Jurkat, Clone E6-1 (cell line): ENCODE data around the gene LPAR3. TPM values are rescaled to one million over a fixed set of nuclear protein-coding genes. Genes with fewer than 3 reads are reported as not detected.
A peak's percentile ranks its signal among the peaks of the same experiment; 100 is the strongest.

ENCODE experiments used
- DNase-seq: peaks from one replicate; pipeline ENCODE4 v3.0.0-alpha.2; 2011; ENCODE audit warnings: low read depth, low spot score
- H3K4me3 ChIP-seq: 2 replicates; pipeline ENCODE4 v1.5.1; 2011; ENCODE audit warnings: mild to moderate bottlenecking, low read length, control low read depth, moderate library complexity
- polyA plus RNA-seq: library from polyadenylated mRNA; unstranded; fragments of >200 nt; gene quantifications from one replicate; pipeline ENCODE4 v1.2.1, GENCODE V29; 2012; ENCODE audit warnings: missing spikeins; ENCODE audit not compliant: insufficient read length, insufficient read depth

LPAR3 gene
- not detected for polyA plus RNA-seq

GRCh38 chr1:84892705-84893618 is at the start of gene LPAR3:
Gene LPAR3, minus strand, starts transcription at chr1:84893206. Its CDS starts 27,086 bp downstream, at chr1:84866120.
- DNase-seq, result no peak
- H3K4me3 ChIP-seq, result no peak within 1 kb of the TSS

DNA sequence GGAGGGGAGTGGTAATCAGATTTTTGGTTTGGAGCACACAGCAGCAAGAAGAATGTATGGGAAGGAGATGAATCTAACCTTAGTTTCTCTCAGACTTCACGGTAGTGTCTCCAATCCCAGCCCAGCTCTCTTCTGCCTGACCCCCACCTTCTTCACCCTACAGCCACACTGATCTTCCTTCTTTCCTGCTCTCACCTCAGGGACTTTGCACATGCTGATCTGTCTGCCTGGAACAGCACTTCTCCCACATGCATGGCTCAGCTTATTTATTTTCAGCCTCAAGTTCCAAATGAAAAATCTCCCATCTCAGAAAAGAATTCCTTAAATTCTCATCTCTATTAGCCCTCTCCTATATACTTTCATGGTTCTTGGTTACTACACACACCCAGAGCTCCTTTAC is 48.8 kb upstream of the LPAR3 start:
- DNase-seq, result no peak
- H3K4me3 ChIP-seq, result no peak overlapping the region

- DNase-seq, result no peak
These were observed 47.5 kb upstream of the LPAR3 start for GRCh38 chr1:84940481-84940880.

DNA sequence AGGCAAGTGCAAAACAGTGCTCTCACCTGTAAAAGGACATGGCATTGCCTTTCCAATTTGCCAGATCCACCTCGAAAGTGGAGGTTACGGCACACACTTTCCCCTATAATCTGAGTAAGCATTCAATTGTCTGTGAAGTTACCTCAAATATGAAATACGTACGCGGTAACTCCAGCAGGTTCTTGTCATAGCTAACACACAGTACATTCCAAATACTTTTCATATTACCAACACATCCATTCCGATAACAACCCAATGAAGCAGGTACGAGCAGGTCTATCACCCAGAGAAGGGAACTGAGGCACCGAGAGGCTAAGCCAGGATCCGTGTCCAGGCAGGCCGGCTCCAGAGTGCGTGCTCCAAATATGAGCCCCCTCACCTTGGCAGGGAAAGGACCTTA is 46.8 kb upstream of the LPAR3 start:
- no peak for DNase-seq

More at GRCh38 chr1:84940481-84940880, 47.5 kb upstream of the LPAR3 start:
- no peak overlapping the region for H3K4me3 ChIP-seq

DNA sequence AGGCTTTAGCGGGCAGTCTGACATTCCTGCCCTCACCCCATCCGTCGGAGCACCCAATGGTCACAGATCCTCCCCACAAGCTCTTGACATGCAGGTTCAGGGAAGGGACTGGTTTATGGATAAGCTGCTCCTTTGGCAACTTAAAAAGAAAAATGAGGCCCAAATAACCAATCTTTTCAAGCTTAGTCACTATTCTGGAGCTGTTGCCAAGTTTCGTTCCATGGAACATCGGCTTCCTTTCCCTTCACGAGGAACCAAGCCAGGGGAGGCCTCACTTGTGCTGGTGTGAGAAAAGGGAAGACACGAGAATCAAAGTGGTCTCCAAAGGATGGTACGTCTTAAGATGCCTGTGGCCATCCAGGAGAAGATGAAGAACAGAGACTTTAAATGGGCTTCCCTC is 46.1 kb upstream of the LPAR3 start:
- DNase-seq, result no peak
- no peak overlapping the region for H3K4me3 ChIP-seq

More for the DNA sequence above, 46.8 kb upstream of the LPAR3 start:
- H3K4me3 ChIP-seq, result no peak overlapping the region

DNA sequence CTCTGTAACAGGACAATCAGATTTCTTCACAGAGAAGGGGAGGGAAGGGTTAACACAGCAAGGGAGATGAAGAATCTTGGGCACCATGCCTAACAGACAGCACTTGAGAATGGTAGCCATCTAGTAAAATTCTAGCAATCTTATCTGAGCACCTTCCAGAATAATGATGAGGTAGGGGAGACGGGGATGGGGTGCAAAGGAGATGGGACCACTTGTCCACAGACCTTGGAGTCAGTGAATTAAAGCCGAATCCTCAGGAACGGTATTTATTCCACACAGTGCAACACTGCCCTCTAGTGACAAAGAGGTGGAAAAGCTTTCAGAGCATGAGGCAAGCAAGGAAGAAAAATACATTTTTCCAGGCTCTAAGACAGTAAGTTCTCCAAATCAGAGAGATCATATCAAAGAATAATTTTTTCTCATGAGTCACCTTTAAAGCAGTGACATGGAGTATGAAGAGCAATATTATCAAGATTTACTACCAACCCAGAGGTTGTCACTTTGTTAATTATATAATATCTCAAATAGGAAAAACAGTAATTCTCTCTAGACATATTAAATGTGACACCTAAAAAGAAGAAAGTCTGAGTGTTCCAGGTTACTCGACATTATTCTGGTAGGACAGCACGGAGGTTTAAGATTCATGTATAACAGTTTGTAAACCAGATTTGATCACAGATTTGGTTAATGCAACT is 43.3 kb upstream of the LPAR3 start:
- H3K4me3 ChIP-seq, result no peak overlapping the region
- peak; percentile 41 for DNase-seq

DNA sequence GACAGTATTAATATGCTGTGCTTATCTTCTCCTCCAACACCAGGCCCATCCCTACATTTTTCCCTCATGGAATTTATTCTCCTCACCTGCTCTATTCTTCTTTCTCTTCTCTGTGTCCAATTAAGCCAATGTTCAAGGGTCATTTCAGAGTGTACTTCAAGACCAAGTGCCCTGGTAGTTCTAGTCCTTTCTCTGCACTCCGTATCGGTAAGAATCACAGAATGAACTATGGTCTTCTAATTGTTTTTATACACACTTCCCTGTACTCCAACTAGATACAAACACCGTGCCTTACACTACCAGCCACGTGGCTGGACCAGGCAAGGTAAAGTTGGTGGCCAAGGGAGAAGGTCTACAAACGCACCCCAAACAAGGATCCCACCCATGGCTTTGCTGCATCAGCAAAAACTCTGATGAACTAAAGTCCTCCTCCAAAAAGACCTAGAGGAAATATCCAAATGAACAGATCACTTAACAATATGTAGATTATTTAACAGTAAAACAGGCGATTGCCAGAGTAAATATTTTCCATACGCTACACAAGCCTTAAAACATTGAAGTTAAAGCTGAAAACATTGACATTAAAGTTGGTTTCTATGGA is 40.1 kb upstream of the LPAR3 start:
- DNase-seq, result no peak
- H3K4me3 ChIP-seq, result no peak overlapping the region

DNA sequence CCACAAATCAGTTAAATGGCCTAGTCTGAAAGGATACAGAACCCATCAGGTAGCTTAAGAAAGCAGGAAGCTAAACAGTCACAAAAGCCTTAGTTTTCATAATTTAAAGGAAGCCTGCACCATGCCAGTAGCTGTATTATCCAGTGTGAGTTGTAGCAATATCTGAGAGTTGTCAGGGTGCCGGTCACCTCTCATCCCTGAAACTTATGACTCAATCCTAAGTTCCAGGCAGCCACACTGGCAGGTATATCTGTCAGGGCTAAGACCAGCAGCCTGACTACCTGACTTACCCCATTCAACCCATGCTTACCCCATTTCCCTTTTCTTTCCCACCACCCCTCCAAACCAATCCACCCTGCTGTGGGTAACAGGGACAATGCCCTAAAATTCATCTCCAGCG is 37.8 kb upstream of the LPAR3 start:
- H3K4me3 ChIP-seq, result no peak overlapping the region
- no peak for DNase-seq

GRCh38 chr1:84930329-84930728 is 37.3 kb upstream of the LPAR3 start:
- H3K4me3 ChIP-seq, result no peak overlapping the region

GRCh38 chr1:84929581-84929980 is 36.6 kb upstream of the LPAR3 start:
- no peak for DNase-seq

More at GRCh38 chr1:84930329-84930728, 37.3 kb upstream of the LPAR3 start:
- DNase-seq, result peak; percentile 37

GRCh38 chr1:84928979-84929378 is 36.0 kb upstream of the LPAR3 start:
- H3K4me3 ChIP-seq, result no peak overlapping the region
- no peak for DNase-seq

More at GRCh38 chr1:84929581-84929980, 36.6 kb upstream of the LPAR3 start:
- no peak overlapping the region for H3K4me3 ChIP-seq

- no peak for DNase-seq
- H3K4me3 ChIP-seq, result no peak overlapping the region
These were observed 30.3 kb upstream of the LPAR3 start for GRCh38 chr1:84923317-84923716.

DNA sequence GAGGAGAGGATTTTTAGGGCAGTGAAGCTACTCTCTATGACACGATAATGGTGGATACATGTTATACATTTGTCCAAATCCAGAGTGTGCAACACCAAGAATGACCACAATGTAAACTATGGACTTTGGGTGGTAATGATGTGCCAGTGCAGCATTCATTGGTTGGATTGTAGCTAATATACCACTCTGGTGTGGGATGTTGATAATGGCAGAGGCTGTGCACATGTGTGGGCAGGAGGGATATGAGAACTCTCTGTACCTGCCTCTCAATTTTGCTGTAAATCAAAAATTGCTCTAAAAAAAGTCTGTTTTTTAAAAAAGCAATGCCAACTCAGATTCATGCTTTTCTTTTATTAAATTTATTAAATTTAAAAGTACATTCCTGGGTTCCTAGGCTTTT is 27.2 kb upstream of the LPAR3 start:
- no peak overlapping the region for H3K4me3 ChIP-seq
- DNase-seq, result no peak

GRCh38 chr1:84919461-84919970 is 26.5 kb upstream of the LPAR3 start:
- DNase-seq, result no peak
- no peak overlapping the region for H3K4me3 ChIP-seq

GRCh38 chr1:84918726-84919336 is 25.8 kb upstream of the LPAR3 start:
- DNase-seq, result no peak
- H3K4me3 ChIP-seq, result no peak overlapping the region

DNA sequence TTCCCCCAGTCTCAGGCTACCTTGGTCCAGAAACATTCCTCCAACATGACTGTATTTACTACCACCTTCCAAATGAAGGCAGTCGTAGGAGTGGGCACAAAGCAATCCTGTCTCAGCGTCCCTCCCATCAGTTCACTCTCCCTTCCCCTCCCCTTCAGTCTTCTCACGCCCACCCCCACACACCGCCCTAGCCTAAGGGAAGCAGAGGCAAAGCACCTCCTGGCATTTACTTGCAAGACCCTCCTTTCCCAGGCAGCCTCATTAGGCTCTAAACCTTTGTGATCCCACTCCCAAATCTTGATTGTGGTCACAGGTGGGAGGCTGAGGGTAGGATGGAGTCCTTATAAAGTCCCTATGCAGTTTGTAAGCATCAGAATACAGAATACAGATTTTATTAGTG is 23.9 kb upstream of the LPAR3 start:
- H3K4me3 ChIP-seq, result no peak overlapping the region
- no peak for DNase-seq

DNA sequence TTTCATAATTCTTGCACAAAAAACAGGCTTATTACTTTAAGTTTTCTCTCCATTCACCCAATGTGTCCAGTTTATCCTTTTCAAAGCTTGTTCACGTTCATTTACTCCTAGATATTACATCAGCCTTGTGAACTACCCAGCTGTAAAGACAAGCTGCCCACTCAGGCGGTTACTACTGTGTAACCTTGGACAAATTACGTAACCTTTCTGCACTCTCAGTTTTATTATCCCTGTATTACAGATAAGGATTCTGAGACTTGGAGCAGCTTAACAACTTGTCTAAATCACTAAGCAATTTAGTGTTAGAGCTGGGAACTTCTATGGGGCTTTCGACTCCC is 20.5 kb upstream of the LPAR3 start:
- H3K4me3 ChIP-seq, result no peak overlapping the region
- no peak for DNase-seq

GRCh38 chr1:84912726-84913554 is 19.9 kb upstream of the LPAR3 start:
- no peak for DNase-seq
- H3K4me3 ChIP-seq, result no peak overlapping the region
